OCI-LY3 (cell line): ENCODE measurements around the gene CYBRD1.

Experiments used
- EZH2phosphoT487 ChIP-seq: fragments of 200-600 bp; shearing (Covaris generic); IDR thresholded peaks from 2 replicates; pipeline ENCODE4 v1.6.1; 2018; ENCODE audit warnings: antibody characterized with exemption, mixed run types, low read depth
- TF ChIP-seq, protein P1 (sequence below): fragments of 200-600, 300-600 bp; sonication (generic); IDR thresholded peaks from 2 replicates; pipeline ENCODE4 v1.5.1; 2014; ENCODE audit warnings: antibody characterized with exemption, low read length, low read depth

GRCh38 chr2:171568089-171568488, 45.8 kb downstream of the CYBRD1 start:
- TF ChIP-seq, protein P1, sequence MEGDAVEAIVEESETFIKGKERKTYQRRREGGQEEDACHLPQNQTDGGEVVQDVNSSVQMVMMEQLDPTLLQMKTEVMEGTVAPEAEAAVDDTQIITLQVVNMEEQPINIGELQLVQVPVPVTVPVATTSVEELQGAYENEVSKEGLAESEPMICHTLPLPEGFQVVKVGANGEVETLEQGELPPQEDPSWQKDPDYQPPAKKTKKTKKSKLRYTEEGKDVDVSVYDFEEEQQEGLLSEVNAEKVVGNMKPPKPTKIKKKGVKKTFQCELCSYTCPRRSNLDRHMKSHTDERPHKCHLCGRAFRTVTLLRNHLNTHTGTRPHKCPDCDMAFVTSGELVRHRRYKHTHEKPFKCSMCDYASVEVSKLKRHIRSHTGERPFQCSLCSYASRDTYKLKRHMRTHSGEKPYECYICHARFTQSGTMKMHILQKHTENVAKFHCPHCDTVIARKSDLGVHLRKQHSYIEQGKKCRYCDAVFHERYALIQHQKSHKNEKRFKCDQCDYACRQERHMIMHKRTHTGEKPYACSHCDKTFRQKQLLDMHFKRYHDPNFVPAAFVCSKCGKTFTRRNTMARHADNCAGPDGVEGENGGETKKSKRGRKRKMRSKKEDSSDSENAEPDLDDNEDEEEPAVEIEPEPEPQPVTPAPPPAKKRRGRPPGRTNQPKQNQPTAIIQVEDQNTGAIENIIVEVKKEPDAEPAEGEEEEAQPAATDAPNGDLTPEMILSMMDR = peak; percentile 39
- TF ChIP-seq EZH2phosphoT487 = no peak
